ENCODE measurements around the gene AHNAK.
"Not testable (repeated sequence)": the region's sequence is repeated elsewhere in the genome, so short reads cannot be mapped to it uniquely, and the experiment has no call there.

Gene AHNAK

DNA sequence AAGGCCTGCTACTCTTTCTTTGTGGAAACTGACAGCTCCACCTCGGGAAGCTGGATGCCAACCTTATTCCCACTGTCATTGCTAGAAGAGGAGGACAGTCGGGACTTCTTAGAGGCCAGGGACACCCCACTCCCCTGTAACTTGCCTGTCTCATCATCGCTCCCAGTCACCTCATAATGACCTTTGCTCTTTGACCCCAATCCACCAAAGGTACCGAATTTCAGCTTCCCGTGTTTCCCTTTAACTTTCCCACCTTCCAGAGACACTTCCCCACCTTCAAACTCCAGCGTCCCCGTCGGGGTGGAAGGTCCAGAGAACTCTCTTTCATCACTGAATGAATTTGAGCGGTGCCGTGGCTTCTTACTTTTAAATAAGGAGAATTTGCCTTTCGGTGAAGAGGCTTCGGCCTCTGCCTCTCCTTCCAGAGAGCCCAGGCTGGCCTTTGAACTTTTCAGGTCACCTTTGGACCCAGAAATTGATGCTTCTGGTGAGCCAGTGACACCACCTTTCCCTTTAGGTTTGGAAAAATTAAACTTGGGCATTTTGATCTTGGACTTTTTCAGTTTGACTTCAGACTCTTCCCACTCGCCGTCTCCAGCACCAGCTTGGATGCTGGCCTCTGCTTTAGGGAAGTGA, 29.8 kb downstream of the AHNAK start:
- no peak for DNase-seq (ENCODE audit: low spot score)

DNA sequence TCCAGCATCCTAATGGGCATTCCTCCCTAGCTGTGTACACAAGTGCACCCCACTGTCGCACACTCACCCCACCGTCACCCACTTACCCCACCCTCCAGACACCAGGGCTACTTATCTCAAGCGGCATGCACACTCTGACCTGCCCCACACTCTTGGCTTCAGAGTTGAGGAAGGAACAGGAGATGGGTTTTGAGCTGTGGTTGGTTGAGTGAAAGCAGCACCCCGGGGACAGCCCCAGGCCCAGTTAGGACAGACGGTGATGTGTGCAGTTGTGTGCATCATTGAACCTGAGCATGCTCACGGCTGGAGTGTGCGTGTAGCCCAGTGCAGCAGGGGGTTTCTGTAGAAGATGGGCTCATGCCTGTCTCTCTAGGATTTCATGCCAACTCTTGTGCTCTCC, 32.5 kb downstream of the AHNAK start:
- DNase-seq (ENCODE audit: low spot score) = no peak

DNA sequence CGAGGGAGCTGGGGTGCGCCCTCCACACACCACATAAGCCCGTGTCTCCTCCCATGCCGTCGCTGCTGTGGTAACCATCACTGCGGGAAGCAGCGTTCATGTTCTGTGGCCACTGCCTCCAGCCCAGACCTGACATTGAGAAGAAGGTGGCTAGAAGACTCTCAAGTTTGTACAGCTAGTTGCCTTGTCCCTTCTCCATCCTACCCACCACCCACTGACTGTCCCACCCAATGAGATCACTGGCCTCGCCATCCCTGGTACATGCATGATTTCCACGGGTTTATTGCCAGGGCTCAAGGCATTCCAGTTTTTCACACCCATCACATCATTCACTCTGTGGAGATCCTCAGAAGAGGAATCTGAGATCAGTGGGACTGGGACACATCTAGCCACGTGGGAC, 33.0 kb downstream of the AHNAK start:
- DNase-seq (ENCODE audit: low spot score) = no peak

DNA sequence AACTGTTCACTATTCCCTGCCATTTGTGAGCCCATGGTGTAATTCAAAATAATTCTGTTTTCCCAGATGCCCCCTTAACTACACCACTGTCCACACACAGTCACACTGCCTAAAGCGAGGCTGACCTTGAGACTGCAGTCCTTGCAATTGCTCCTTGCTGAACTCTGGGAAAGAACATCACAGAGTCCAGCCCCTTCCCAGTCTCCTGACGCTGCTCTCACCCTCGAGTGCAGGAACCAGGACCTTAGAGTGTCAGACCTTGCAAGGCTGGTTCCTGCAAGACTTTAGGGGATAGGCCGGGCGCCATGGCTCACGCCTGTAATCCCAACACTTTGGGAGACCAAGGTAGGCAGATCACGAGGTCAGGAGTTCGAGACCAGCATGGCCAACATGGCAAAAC, 33.6 kb downstream of the AHNAK start:
- DNase-seq (ENCODE audit: low spot score) = no peak

DNA sequence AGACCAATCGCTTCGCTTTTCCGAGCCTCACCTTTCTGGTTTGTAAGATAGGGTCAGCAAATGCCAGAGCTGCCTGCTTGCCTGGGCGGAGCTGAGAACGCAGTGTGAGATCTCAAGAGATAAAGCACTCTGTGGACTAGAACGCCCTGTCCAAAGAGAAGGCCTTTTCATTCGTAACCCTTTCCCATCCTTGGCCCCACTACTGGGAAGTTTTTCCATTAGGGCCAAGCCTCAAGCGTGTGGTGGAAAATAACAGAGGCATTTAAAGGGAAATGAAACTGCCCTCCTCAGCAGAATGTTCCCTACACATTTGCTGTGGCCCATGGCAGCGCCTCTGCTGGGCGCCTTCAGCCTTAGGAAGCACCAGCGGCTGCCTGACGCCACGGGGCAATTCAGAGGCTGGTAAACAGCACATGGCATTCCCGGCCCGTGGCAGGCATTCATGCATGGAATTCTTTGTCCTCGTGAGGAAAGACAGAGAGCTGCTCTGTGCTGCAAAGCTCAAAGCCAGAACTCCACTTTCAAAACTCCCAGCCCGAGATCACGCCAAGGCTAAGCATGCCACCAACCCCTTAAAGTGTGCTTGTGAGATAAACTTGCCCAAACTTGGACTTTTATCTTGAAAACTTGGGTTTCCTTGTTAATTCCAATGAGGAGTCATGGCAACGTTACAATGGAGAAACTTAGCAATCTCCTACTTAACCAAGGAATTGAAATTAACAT, 38.1 kb downstream of the AHNAK start:
- DNase-seq (ENCODE audit: low spot score) = peak; percentile 68

DNA sequence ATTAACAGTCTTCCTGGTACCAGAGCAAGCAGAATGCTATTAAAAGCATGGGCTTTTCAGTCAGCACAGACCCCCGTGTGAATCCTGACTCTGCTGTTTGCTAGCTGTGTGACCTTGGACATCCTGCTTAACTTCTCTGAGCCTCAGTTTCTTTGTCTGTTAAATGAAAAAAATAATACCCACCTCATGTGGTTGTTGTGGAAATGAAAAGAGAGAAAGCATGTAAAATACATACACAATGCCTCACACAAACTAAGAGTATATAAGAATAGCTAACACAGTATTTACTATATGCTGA, 39.5 kb downstream of the AHNAK start:
- DNase-seq (ENCODE audit: low spot score) = no peak

DNA sequence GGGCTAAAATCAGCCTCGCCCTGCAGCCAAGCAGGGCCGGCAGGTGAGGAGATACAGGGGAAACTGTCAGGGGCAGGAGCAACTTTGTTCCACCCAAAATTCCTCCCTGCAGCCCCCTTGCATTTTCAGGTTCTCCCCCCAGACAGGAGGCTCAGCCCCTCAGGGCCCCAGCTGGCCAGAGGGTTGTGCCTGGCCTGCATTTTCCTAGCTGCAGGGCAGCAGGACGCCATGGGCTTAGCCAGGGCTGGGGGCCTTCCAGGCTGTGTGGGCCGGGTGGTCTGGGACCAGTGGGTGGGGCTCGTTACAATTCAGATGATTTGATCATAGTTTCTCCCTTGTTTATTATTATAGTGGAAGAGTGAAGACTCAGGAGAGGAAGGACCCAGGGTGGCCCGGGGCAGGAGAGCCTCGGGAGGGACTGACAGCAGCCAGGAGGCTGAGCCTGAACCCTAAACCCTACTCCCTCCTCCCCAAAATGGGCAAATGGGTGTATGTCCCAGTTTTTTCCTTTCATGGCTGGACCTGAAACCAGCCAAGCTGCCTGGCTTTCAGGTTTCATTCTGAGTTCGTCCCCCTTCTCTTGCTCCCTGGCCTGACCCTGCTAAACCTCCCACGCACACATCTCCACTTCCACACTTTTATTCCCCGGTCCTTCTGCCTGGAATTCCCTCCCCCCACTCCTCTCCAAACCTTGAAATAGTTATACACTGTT, 40.0 kb downstream of the AHNAK start:
- no peak for DNase-seq (ENCODE audit: low spot score)

DNA sequence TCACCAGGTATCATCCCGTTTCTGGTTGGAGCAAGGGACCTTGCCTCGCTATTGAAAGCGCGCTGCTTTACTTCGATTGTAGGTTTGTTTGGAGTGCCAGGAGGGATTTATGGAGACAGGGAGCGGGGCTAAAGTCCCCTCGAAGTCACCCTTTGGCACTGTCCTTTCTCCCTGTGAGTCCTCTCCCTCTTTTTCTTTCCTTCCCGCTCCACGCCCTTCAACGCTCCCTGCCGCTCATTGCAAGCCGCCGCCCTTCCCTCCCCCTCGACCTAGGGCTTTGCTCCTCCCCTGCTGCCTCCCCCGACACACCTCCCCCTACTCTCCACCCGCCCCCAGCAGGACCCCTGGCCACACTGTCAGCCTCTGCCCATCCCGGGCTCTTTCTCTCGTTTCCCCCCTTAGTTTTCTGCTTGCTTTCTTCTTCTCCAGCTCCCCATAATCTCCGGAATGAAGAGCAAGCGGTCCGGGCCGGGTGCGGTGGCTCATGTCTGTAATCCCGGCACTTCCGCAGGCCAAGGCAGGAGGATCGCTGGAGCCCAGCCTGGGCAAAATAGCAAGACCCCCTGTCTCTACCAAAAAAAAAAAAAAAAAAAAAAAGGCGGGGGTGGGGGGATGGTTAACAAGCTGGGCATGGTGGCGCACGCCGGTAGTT, 41.0 kb downstream of the AHNAK start:
- no peak for DNase-seq (ENCODE audit: low spot score)

DNA sequence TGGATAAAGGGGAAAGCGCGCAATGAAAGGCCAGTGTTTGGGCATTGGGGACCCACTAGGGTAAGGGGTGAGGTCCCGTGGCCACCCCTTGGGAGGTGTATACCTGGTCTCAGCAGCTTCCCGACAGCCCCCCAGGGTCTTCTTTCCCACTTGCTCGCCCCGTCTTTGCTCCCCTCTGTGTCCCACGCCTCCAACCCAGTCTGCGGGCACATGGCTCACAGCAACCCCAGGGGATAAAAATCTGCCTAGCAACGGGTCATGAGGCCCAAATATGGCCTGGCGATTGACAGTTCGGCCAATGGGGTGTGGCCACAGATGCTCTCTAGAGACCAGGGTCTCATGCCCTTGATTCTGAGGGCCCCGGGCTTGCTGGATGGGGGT, 41.6 kb downstream of the AHNAK start:
- no peak for DNase-seq (ENCODE audit: low spot score)

DNA sequence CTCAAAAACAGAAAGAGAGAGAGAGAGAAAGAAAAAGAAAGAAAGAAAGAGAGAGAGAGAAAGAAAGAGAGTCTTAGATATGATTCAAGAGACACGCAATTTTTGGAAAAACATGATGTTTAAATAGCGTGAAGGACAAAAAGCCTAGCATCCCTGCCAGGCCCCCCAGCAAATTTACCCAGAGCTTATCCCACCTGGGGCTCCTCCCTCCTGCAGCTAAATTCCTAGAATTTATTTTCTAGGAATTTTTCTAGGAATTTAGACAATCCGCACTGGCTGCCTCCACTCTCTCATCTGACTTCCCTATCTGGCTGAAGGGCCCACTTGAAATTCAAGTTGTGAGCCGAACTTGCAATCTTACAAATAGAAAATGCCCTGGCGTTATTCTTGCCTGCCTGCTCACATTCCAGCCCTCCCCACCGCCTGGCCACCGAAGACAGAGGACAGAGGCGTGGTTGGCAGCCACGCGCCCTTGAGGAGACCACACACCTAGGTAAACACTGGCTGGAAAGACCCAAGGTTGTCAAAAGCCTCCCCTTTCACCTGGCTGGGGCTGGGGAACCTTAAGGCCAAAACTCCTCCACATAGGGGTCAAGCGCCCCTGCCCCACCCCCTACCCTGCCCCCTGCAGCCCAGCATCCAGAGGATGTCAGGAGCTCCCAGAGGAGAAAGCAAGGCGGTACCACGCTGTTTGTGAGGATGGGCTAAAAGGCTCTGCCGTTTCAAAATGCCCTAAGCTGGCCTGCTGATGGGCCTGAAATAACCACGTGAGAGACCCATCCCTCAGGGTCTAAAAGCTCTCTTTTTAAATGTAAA, 42.2 kb downstream of the AHNAK start:
- DNase-seq (ENCODE audit: low spot score) = no peak

DNA sequence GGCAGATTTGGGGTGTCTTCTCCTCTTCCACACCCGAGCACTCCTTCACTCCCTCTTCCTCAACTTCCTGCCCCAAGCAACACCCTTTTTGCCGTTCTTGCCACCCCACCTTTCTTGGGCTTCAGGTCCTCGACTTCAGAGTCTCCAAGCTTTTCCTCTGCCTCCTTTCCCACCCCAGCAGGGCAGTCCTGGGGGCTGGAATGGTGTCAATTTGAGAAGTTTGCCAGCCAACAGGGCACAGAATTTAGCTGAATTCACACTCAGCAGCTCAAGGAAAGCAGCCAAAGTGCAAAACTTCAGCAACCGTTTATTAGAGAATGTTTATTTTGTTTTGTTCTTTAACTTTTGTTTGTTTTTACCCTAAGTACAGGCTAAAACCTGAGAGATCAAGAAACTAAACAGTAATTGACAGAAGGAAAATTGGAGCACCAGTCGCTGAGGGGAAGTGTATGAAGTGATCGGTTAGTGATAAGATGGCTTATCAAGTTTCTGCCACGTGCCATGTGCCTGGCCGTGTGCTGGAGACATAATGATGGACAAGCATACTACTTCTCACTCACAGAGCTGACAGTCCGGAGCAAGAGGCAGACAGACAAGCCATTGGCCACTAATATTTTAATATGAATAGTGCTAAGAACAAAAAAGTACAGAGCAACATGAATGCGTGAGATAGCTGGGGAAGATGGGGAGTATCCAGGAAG, 44.4 kb downstream of the AHNAK start:
- no peak for DNase-seq (ENCODE audit: low spot score)

DNA sequence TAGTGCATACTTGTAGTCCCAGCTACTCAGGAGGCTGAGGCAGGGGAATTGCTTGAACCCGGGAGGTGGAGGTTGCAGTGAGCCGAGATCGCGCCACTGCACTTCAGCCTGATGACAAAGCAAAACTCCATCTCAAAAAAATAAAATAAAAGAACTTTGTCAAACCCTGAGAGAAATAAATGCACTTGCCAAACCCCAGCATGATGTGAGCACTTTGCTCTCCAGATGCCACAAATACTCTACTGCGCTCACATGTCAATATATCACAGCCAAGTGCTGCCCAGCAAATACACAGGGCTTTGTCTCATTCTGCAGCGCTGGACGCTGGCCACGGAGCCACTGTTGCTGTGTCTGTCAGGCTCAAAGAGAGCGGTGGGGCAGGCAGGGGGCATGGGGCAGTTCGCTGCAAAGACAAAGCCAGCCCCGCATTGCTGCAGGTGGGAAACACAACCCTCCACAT, 45.1 kb downstream of the AHNAK start:
- no peak for DNase-seq (ENCODE audit: low spot score)

DNA sequence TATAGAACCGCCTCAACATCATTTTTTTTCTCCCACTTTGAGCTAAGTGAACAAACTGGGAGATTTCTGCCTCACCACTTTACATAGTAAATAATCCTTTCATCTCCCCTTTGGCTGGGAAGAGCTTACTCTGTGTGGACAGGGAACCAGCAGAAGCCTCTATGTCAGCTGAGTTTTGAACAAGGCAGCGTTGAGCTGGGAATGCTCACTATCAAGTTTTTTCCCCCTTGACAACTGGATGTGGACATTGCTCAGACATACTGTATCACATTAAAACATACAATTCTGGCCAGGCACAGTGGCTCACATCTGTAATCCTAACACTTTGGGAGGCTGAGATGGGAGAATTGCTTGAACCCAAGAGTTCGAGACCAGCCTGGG, 46.0 kb downstream of the AHNAK start:
- DNase-seq (ENCODE audit: low spot score) = no peak

DNA sequence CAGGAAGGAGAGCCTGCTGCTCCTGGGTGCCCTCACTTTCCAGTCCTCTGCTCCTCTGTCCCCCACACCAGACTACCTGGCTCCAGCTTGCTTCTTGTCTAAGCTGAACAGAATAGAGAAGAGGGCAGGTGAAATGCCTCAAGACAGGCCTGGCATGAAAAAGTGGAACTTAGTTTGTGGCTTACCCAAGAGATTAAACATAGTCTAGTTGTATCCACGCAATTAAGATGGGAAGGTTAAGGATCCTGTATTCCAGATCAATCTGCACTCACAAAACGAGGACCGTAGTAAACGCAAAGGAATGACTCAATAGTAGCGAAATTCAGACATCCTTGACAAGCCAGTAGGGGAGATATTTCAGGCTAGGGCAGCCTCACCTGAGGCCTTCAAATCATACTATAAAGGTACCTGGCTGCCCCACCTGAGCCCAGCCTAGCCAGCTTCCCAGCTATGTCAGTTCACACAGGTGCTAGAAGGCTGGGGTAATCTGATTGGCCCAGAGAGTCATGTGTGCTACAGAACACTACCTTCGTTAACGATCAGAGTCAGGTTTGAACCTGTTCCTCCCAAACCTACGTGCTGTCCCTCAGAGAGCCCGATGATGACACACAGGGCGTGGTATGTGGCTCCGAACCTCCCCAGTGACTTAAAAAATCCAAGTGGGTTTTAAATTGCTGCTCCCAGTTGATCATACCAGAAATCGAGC, 46.5 kb downstream of the AHNAK start:
- DNase-seq (ENCODE audit: low spot score) = no peak

DNA sequence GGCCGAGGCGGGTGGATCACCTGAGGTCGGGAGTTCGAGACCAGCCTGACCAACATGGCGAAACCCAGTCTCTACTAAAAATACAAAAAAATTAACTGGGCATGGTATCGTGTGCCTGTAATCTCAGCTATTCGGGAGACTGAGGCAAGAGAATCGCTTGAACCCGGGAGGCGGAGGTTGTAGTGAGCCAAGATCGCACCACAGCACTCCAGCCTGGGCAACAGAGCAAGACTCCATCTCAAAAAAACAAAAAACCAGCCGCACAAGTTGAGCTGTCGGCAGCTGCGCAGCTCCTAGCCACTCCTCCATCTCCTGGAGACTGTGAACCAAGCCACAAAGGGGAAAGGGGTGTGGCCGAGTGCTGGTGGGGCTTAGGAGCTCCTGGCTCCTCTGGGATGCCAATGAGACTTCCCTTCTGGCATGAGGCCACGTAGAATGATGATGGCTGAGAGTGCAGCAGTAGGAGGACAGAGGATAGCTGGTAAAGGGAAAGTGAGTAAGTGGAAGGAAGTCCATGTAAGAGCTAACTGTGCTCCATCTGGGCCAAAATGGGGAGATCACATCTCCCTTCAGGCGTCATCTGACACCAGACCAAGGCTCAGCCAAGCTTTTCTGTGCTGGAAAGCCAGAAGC, 47.2 kb downstream of the AHNAK start:
- DNase-seq (ENCODE audit: low spot score) = not testable (repeated sequence)

DNA sequence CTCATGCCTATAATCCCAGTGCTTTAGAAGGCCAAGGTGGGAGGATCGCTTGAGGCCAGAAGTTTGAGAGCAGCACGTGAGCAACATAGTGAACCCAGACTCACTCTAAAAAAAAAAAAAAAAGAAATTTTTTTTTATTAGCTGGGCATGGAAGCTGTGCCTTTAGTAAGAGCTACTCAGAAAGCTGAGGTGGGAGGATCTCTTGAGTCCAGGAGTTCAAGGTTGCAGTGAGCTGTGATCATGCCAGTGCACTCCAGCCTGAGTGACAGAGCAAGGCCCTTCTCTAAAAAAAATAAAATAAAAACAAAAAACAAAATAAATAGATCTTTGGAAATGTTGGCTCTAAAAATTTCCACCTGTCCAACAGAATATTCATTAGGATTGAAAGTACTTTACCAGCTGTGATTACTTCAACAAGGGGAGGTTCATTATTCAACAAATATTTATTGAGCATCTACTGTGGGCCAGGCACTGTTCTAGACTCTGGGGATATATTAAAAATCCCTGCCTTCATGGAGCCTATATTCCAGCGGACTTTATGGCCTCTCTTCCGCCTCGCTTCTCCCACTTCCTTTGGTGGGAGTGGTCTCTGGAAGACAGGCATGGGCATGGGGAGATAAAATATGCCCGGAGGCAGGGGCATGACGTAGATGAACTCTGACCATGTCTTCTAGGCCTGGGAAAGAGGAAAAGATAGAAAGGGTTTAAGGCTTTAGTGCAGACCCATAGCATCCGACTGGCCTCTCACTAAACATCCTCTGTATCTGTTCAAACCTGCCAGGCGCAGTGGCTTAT, 47.9 kb downstream of the AHNAK start:
- no peak for DNase-seq (ENCODE audit: low spot score)

DNA sequence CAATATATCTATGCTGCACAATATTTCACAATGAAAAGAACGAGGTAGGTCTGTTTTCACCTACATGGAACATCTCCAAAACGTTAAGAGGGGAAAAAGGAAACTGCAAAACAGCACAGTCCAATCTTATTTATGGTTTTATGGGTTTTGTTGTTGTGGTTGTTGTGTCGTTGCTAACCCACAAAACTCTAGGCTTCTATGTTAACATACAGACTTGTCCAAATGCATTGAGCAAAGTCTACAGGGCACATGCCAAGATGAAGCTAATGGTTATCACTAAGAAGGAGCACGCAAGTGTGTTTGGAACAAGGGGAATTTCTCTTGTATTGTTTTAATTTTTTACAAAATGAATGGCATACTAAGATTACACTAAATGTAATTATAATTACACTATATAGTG, 48.6 kb downstream of the AHNAK start:
- no peak for DNase-seq (ENCODE audit: low spot score)

DNA sequence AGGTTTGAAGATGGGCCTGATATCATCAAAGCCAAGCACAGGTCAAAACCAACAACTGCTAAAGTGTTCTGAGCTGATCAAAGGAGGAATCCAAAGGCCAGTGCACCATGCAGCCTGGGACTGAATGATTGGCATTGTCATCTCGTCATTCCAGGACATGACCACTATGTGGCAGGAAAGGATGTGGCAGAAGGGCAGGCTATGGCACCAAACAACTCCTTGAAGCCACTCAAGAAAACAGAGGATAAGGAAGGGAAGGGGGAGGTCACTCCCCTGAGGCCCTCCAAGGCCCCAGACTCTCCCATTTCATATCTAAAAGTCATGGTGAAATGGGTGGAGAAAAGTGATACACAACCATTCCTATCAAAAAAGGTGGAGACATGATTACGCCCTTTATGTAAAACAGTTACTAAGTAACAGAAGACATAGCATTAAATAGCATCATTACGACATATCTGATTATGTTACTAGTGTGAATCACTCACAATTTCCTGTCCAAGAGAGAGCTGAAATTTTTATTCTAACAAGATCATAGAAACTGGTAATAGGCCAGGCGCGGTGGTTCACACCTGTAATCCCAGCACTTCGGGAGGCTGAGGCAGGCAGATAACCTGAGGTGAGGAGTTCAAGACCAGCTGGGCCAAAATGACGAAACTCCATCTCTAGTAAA, 49.3 kb downstream of the AHNAK start:
- peak; percentile 48 for DNase-seq (ENCODE audit: low spot score)

DNA sequence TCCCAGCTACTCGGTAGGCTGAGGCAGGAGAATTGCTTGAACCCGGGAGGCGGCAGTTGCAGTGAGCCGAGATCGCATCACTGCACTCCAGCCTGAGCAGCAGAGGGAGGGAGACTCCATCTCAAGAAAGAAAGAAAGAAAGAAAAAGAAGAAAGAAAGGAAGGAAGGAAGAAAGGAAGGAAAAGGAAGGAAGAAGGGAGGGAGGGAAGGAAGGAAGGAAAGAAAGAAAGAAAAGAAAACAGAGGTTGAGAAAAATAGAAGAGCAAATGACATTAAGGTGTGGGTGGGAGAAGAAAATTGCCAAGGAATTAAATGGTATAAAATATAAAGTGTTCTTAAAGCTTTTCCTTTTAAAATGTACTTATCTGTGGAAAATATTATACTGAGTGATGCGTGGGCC, 49.9 kb downstream of the AHNAK start:
- no peak for DNase-seq (ENCODE audit: low spot score)
